Adrenal gland (tissue), 12 donors: ENCODE data around the gene ATG14. TPM values are rescaled to one million over a fixed set of nuclear protein-coding genes. Genes with fewer than 3 reads are reported as not detected.

Experiments
- DNase-seq, 7 donors: peaks; one replicate each; pipeline ENCODE4 v3.0.0-alpha.2; 2019 to 2020
- H3K27ac ChIP-seq, 5 donors: fragments of 200-600 bp; sonication (generic) in 4 of 5; 1 replicate in 3 of 5; 2 replicates in 2 of 5; pipeline versions ENCODE4 v1.5.1 to v1.8.0; 2016 to 2020; ENCODE audit warnings: mild to moderate bottlenecking in 1 of 5
- H3K27me3 ChIP-seq: fragments of 200-600 bp; 2 replicates; pipeline ENCODE4 v1.8.0; 2021
- H3K36me3 ChIP-seq, 2 donors: fragments of 200-600 bp; replicated peaks in 1 of 2; 1 replicate in 1 of 2; 2 replicates in 1 of 2; pipeline versions ENCODE4 v1.5.1 to v1.8.0; 2018 to 2022
- H3K4me1 ChIP-seq, 2 donors: fragments of 200-600 bp; replicated peaks in 1 of 2; 1 replicate in 1 of 2; 2 replicates in 1 of 2; pipeline versions ENCODE4 v1.5.1 to v1.8.0; 2018 to 2021
- H3K4me3 ChIP-seq, 4 donors: fragments of 200-600 bp; sonication (generic) in 3 of 4; one replicate each; pipeline ENCODE4 v1.5.1; 2016 to 2018
- H3K9me3 ChIP-seq, 3 donors: fragments of 200-600 bp; sonication (generic) in 1 of 3; replicated peaks in 1 of 3; 1 replicate in 2 of 3; 2 replicates in 1 of 3; pipeline versions ENCODE4 v1.5.1 to v1.8.0; 2016 to 2021
- POLR2A ChIP-seq, 2 donors: fragments of 450-650 bp; IDR thresholded peaks; one replicate each; pipeline ENCODE4 v1.6.1; 2017; ENCODE audit warnings: antibody characterized with exemption in 2 of 2, mild to moderate bottlenecking in 2 of 2, moderate library complexity in 1 of 2
- whole genome bisulfite sequencing, 4 donors: extraction: QIAGEN DNeasy Blood & Tissue Kit in 2 of 4; methylation state at CpG; one replicate each; pipeline versions ENCODE4 v1.1.5 to v1.1.7; 2013 to 2017; 5-methylcytosine and 5-hydroxymethylcytosine counted together
- intact Hi-C, 2 donors: fragments of 100-400 bp; cut with DNase I; formaldehyde crosslinking; loops; one replicate each; pipeline versions ENCODE4 v1.14.1 to v1.15.0; 2022 to 2023
- polyA plus RNA-seq, 3 donors: library from polyadenylated mRNA; stranded (reverse); fragments of 200-250 nt in 2 of 3; fragments of 350-450 nt in 1 of 3; fragmentation: Illumina TruSeq in 1 of 3; extraction: RNeasy Lipid Tissue Mini Kit (QIAGEN cat#74804) in 1 of 3; gene quantifications; one replicate each; pipeline ENCODE4 v1.2.3, GENCODE V29; 2013 to 2014
- small RNA-seq, 2 donors: library from RNA; depleted of rRNA; stranded (forward); fragments of <200 nt; gene quantifications; one replicate each; pipeline ENCODE3, GENCODE V24; 2016
- total RNA-seq, 9 donors: library from RNA; depleted of rRNA in 4 of 9; stranded (reverse); fragments of >200 nt in 4 of 9; fragments of 120-200 nt in 1 of 9; fragmentation: NEBNext Ultra II Directional in 1 of 9; extraction: Animal tissue kit (Norgen Biotek cat#: 25700) in 1 of 9; gene quantifications; one replicate each; pipeline versions ENCODE4 v1.1.0 to v1.2.4, GENCODE V29; 2013 to 2023
- TF ChIP-seq, protein P1 (sequence below), 6 experiments: fragments of 450-650 bp in 4 of 6; fragments of 200-600 bp in 2 of 6; sonication (generic) in 1 of 6; IDR thresholded peaks; 1 replicate in 5 of 6; 2 replicates in 1 of 6; pipeline versions ENCODE4 v1.5.1 to v1.8.0; 2016 to 2021; ENCODE audit warnings: antibody characterized with exemption in 6 of 6, mild to moderate bottlenecking in 2 of 6, moderate library complexity in 1 of 6
- donor health status: healthy with polysubstance abuse.
- donor health status: Bipolar disorder and iron deficiency.
- donor health status: DM: yes; HTN: yes; CAD: no.
- donor health status: DM: no; HTN: no; CAD: no.
- donor health status: DM: no; HTN: no; CAD: no.
- donor health status: DM: yes; HTN: yes; CAD: no.

ATG14 gene
- total and polyA plus RNA-seq, 12 donors, result 5.1 to 21.7 (median 12.2) TPM

GRCh38 chr14:55318694-55319093 lies 92.9 kb downstream of the ATG14 start:
- TF ChIP-seq, protein P1, sequence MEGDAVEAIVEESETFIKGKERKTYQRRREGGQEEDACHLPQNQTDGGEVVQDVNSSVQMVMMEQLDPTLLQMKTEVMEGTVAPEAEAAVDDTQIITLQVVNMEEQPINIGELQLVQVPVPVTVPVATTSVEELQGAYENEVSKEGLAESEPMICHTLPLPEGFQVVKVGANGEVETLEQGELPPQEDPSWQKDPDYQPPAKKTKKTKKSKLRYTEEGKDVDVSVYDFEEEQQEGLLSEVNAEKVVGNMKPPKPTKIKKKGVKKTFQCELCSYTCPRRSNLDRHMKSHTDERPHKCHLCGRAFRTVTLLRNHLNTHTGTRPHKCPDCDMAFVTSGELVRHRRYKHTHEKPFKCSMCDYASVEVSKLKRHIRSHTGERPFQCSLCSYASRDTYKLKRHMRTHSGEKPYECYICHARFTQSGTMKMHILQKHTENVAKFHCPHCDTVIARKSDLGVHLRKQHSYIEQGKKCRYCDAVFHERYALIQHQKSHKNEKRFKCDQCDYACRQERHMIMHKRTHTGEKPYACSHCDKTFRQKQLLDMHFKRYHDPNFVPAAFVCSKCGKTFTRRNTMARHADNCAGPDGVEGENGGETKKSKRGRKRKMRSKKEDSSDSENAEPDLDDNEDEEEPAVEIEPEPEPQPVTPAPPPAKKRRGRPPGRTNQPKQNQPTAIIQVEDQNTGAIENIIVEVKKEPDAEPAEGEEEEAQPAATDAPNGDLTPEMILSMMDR (IDR thresholded peaks at IDR 0.05), result no peak
- TF ChIP-seq POLR2A (IDR thresholded peaks at IDR 0.05), result no peak
- 100% methylated on average over 1 of the region's 1 CpG for WGBS, 4 donors
- H3K27ac ChIP-seq, result no peak overlapping the region

GRCh38 chr14:55317542-55318306 lies 93.9 kb downstream of the ATG14 start:
- H3K4me1 ChIP-seq, result no peaks in the 10 kb centered on the region
- DNase-seq, result no peak
- no peak overlapping the region for H3K4me3 ChIP-seq
- 60 to 82% (median 73%) methylated on average over 3 of the region's 3 CpGs for WGBS, 4 donors
- H3K27ac ChIP-seq, result no peak overlapping the region
- no peaks in the 10 kb centered on the region for H3K36me3 ChIP-seq
- H3K9me3 ChIP-seq, result peaks cover 0 to 4% (median 0%) of the 10 kb centered on the region in 3 donors
- no peaks in the 10 kb centered on the region for H3K27me3 ChIP-seq
- TF ChIP-seq POLR2A (IDR thresholded peaks at IDR 0.05), result no peak
- TF ChIP-seq, protein P1 (IDR thresholded peaks at IDR 0.05), result no peak
- intact Hi-C loops, result no loop called here

More at GRCh38 chr14:55318694-55319093, 92.9 kb downstream of the ATG14 start:
- Histone ChIP-seq H3K27me3 (no peaks in the 10 kb centered on the region), H3K4me3 (no peak overlapping the region), H3K4me1 (no peaks in the 10 kb centered on the region), H3K36me3 (no peaks in the 10 kb centered on the region), H3K9me3 (no peaks in the 10 kb centered on the region)
- intact Hi-C loops, result no loop called here
- no peak for DNase-seq

DNA sequence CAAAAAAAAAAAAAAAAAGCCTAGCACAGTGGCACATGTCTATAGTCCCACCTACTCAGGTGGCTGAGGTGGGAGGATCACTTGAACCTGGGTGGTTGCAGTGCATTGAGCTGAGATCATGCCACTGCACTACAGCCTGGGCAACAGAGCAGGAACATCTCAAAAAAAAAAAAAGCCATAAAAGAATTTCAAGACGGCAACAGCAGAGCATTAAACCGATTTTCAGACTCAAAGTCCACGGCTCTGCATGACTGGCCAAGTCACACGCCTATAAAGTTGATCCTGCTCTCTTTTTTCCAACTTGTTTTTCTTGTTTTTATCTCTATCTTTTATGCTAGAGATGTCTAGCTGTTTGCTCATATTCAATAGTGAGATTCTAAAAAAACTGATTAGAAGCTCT lies 95.1 kb downstream of the ATG14 start:
- Histone ChIP-seq H3K36me3 (no peaks in the 10 kb centered on the region), H3K4me1 (no peaks in the 10 kb centered on the region), H3K9me3 (peaks cover 0 to 12% (median 0%) of the 10 kb centered on the region in 3 donors), H3K27me3 (no peaks in the 10 kb centered on the region), H3K4me3 (no peak overlapping the region), H3K27ac (no peak overlapping the region)
- DNase-seq, result no peak
- intact Hi-C loops, result no loop called here
- no peak for TF ChIP-seq POLR2A (IDR thresholded peaks at IDR 0.05)
- TF ChIP-seq, protein P1 (IDR thresholded peaks at IDR 0.05), result no peak
- 90 to 96% (median 95%) methylated on average over 4 of the region's 4 CpGs for WGBS, 4 donors

Small RNA genes within 50 kb of the gene (small RNA-seq; reads per million reads assigned to genes)
- gene AL356801.1, result 0 reads per million in 2 donors

Other genes with a start within 250 kb of the ATG14 start
- gene DLGAP5, start 220.2 kb downstream of the ATG14 start, total RNA-seq, result 10 to 100 TPM in 1 of 9 donors, 1 to 10 TPM in 3, under 1 TPM in 4, not detected in 1; 0.35 to 12.5 (median 0.99) TPM
- 1 to 10 TPM in 1 of 3 donors, under 1 TPM in 1, not detected in 1; 0.03 to 1.5 TPM for gene DLGAP5, start 220.2 kb downstream of the ATG14 start, polyA plus RNA-seq
- 10 to 100 TPM; 12.7 to 31.0 (median 22.2) TPM for gene FBXO34, start 140.4 kb downstream of the ATG14 start, total RNA-seq
- gene FBXO34, start 140.4 kb downstream of the ATG14 start, polyA plus RNA-seq, result 10 to 100 TPM in 1 of 3 donors, 1 to 10 TPM in 2; 5.9 to 16.3 (median 6.6) TPM
- gene TBPL2, start 28.8 kb upstream of the ATG14 start, total RNA-seq, result under 1 TPM in 1 of 9 donors, not detected in 8; 0.06 TPM
- not detected for gene TBPL2, start 28.8 kb upstream of the ATG14 start, polyA plus RNA-seq
- gene KTN1, start 168.4 kb upstream of the ATG14 start, total RNA-seq, result 100 to 1,000 TPM in 8 of 9 donors, 10 to 100 TPM in 1; 98.0 to 283 (median 158) TPM
- 100 to 1,000 TPM in 1 of 3 donors, 10 to 100 TPM in 2; 60.4 to 195 (median 73.8) TPM for gene KTN1, start 168.4 kb upstream of the ATG14 start, polyA plus RNA-seq